Measurements from ENCODE around the gene EFL1.

EFL1 gene

DNA sequence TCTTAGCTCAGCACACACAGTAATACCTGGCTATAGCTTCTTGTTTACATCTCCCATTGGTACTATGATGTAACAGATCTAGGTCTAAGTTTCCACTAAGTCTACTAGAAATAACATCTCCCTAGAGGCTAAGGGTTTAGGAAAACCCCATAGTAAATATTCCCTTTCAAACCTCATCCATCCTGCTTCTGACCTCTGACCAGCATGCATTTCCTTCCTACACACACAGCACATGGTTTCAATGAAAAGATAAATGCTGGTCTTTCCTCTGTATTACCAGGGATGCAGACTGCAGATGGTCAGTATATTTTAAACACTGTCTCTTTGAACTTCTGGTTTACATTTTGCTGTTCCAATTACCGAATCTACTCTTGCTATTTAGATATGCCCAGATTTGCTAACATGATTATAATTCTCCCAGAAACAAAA, 96.6 kb downstream of the EFL1 start:
- TF ChIP-seq, protein P1, sequence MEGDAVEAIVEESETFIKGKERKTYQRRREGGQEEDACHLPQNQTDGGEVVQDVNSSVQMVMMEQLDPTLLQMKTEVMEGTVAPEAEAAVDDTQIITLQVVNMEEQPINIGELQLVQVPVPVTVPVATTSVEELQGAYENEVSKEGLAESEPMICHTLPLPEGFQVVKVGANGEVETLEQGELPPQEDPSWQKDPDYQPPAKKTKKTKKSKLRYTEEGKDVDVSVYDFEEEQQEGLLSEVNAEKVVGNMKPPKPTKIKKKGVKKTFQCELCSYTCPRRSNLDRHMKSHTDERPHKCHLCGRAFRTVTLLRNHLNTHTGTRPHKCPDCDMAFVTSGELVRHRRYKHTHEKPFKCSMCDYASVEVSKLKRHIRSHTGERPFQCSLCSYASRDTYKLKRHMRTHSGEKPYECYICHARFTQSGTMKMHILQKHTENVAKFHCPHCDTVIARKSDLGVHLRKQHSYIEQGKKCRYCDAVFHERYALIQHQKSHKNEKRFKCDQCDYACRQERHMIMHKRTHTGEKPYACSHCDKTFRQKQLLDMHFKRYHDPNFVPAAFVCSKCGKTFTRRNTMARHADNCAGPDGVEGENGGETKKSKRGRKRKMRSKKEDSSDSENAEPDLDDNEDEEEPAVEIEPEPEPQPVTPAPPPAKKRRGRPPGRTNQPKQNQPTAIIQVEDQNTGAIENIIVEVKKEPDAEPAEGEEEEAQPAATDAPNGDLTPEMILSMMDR (IDR thresholded peaks at IDR 0.05) = no peak
- no peak for TF ChIP-seq ZFX (IDR thresholded peaks at IDR 0.05; ENCODE audit: borderline replicate concordance)
- H3K27ac ChIP-seq = no peak overlapping the region

- no peak for TF ChIP-seq ZFX (IDR thresholded peaks at IDR 0.05; ENCODE audit: borderline replicate concordance)
- TF ChIP-seq, protein P1 (IDR thresholded peaks at IDR 0.05) = no peak
- no peak overlapping the region for H3K27ac ChIP-seq
These were observed 102.6 kb downstream of the EFL1 start for GRCh38 chr15:82159922-82160321.

DNA sequence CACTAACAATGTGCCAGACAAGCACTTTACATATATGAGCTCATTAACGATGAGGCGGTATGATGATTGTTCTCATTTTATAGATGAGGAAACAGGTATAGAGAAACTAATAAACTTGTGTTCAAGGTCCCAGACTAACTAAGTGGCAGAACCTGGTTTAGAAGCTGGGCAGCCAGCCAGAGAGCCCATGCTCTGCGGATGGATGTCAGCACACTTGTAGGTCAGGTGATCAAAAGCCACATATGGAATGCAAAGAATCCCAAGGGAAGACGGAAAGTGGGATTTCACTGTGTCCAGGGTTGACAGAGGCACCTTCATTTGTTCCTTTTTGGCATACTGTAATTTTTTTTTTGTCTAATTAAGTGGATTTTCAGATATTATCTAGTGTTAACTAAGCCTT, 103.7 kb downstream of the EFL1 start:
- no peak overlapping the region for H3K27ac ChIP-seq
- TF ChIP-seq, protein P1 (IDR thresholded peaks at IDR 0.05) = no peak
- no peak for TF ChIP-seq ZFX (IDR thresholded peaks at IDR 0.05; ENCODE audit: borderline replicate concordance)

GRCh38 chr15:82150645-82151044, 111.9 kb downstream of the EFL1 start:
- TF ChIP-seq ZFX (IDR thresholded peaks at IDR 0.05; ENCODE audit: borderline replicate concordance) = no peak
- TF ChIP-seq, protein P1 (IDR thresholded peaks at IDR 0.05) = no peak
- H3K27ac ChIP-seq = no peak overlapping the region

DNA sequence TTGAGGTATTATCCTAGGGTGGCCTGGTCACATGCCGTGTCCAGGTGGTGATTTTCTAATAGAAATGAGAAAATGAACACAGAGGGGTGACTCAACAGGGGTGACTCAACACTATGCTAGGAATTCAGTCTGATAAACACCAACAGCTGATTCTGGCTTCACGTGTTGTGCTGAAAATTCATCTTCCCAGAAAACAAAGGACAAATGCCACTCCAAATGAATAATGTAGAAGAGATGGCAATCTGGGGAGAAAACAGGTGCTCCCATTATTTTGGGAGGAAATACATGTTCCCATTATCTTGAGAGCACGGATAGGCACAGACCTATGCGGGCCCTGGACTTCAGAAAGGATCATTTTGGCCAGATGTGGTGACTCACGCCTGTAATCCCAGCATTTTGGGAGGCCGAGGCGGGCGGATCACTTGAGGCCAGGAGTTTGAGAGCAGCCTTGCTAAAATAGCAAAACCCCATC, 115.5 kb downstream of the EFL1 start:
- TF ChIP-seq, protein P1 (IDR thresholded peaks at IDR 0.05) = no peak
- no peak for TF ChIP-seq ZFX (IDR thresholded peaks at IDR 0.05; ENCODE audit: borderline replicate concordance)
- H3K27ac ChIP-seq = no peak overlapping the region

DNA sequence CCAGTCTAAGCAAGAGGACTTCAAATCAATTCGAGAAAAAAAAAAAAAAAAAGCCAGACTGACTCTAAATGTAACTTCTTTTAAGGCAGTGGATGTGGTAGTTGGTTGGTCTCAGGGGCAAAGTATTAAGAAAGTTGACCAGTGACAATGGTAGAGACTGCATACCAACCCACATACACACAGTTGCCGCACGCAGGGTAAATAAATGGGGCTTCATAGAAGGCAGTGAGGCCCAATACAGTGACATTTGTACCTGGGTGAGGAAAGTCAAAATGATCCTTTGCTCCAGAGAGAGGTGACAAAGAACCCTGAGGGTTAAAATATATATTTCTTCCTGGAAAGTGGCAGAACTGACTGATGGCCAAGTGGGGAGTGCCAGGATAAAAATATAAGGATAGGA, 116.0 kb downstream of the EFL1 start:
- TF ChIP-seq, protein P1 (IDR thresholded peaks at IDR 0.05) = no peak
- no peak for TF ChIP-seq ZFX (IDR thresholded peaks at IDR 0.05; ENCODE audit: borderline replicate concordance)
- H3K27ac ChIP-seq = no peak overlapping the region

- H3K27ac ChIP-seq = no peak overlapping the region
- TF ChIP-seq ZFX (IDR thresholded peaks at IDR 0.05; ENCODE audit: borderline replicate concordance) = no peak
- TF ChIP-seq, protein P1 (IDR thresholded peaks at IDR 0.05) = no peak
These were observed 118.8 kb downstream of the EFL1 start for GRCh38 chr15:82143390-82144385.
